GM23338 (cell line): Measurements from ENCODE around the gene GZMB. TPM values are rescaled to one million over a fixed set of nuclear protein-coding genes. Genes with fewer than 3 reads are reported as not detected.

Source experiments
- ATAC-seq: fragments of 200-7000 bp; cut with Tn5 transposase; 3 replicates; pipeline ENCODE4 v1.9.1; 2020
- DNase-seq: peaks from one replicate; pipeline ENCODE4 v3.0.0-alpha.2; 2015; ENCODE audit warnings: low spot score
- H2AFZ ChIP-seq: fragments of 200-600 bp; sonication (generic); 2 replicates; pipeline ENCODE4 v1.8.0; 2016; ENCODE audit warnings: antibody characterized with exemption, mild to moderate bottlenecking, moderate library complexity
- H3F3A ChIP-seq: fragments of 200-600 bp; sonication (generic); replicated peaks from 2 replicates; pipeline ENCODE4 v1.8.0; 2017; ENCODE audit warnings: antibody characterized with exemption, mixed run types, low read depth
- H3K27ac ChIP-seq: fragments of 200-600 bp; sonication (generic); 2 replicates; pipeline ENCODE4 v1.6.1; 2016; ENCODE audit warnings: low read depth
- H3K27me3 ChIP-seq: fragments of 200-600 bp; sonication (generic); 2 replicates; pipeline ENCODE4 v1.8.0; 2016; ENCODE audit warnings: mild to moderate bottlenecking, mixed run types, moderate library complexity; ENCODE audit not compliant: insufficient read depth
- H3K36me3 ChIP-seq: fragments of 200-600 bp; sonication (generic); 2 replicates; pipeline ENCODE4 v1.8.0; 2016; ENCODE audit warnings: mild to moderate bottlenecking; ENCODE audit not compliant: insufficient read depth
- H3K4me1 ChIP-seq: fragments of 200-600 bp; sonication (generic); 2 replicates; pipeline ENCODE4 v1.8.0; 2016; ENCODE audit warnings: mild to moderate bottlenecking, moderate library complexity; ENCODE audit not compliant: insufficient read depth
- H3K4me2 ChIP-seq: fragments of 200-600 bp; sonication (generic); 2 replicates; pipeline ENCODE4 v1.7.1; 2017; ENCODE audit warnings: mixed run types
- H3K4me3 ChIP-seq: fragments of 200-600 bp; sonication (generic); 2 replicates; pipeline ENCODE4 v1.6.1; 2016; ENCODE audit warnings: mixed run types
- H3K79me2 ChIP-seq: fragments of 200-600 bp; sonication (generic); replicated peaks from 2 replicates; pipeline ENCODE4 v1.8.0; 2017; ENCODE audit warnings: mild to moderate bottlenecking; ENCODE audit not compliant: insufficient read depth
- H3K9me2 ChIP-seq: fragments of 200-600 bp; sonication (generic); 2 replicates; pipeline ENCODE4 v1.8.0; 2017; ENCODE audit not compliant: insufficient read depth
- H4K20me1 ChIP-seq: fragments of 200-600 bp; sonication (generic); replicated peaks from 2 replicates; pipeline ENCODE4 v1.8.0; 2017; ENCODE audit warnings: mild to moderate bottlenecking; ENCODE audit not compliant: insufficient read depth
- H3K27ac Mint-ChIP-seq: 2 replicates; pipeline ENCODE4 v1.8.0; 2020; ENCODE audit warnings: inconsistent platforms, mild to moderate bottlenecking, moderate library complexity, mixed read lengths
- H3K27me3 Mint-ChIP-seq: 3 replicates; pipeline ENCODE4 v1.8.0; 2022; ENCODE audit warnings: low read depth, mild to moderate bottlenecking, moderate library complexity, mixed read lengths, inconsistent platforms; ENCODE audit not compliant: insufficient read depth, poor library complexity
- H3K36me3 Mint-ChIP-seq: 3 replicates; pipeline ENCODE4 v1.8.0; 2021; ENCODE audit warnings: low read depth, mild to moderate bottlenecking, inconsistent platforms, moderate library complexity, mixed read lengths
- H3K4me1 Mint-ChIP-seq: 3 replicates; pipeline ENCODE4 v1.8.0; 2020; ENCODE audit warnings: mild to moderate bottlenecking, inconsistent platforms, mixed read lengths
- H3K4me3 Mint-ChIP-seq: 3 replicates; pipeline ENCODE4 v1.8.0; 2021; ENCODE audit warnings: moderate library complexity, mild to moderate bottlenecking, inconsistent platforms, mixed read lengths
- H3K9me3 Mint-ChIP-seq: 3 replicates; pipeline ENCODE4 v1.8.0; 2020; ENCODE audit warnings: moderate library complexity, mild to moderate bottlenecking, inconsistent platforms, mixed read lengths
- CREB1 ChIP-seq: fragments of 250-450 bp; sonication (Bioruptor Pico); IDR thresholded peaks from 2 replicates; pipeline ENCODE4 v1.5.0; 2020; ENCODE audit warnings: low read depth, mild to moderate bottlenecking, moderate library complexity
- CTCF ChIP-seq, 2 experiments: fragments of 200-600 bp in 1 of 2; sonication (generic) in 1 of 2; conservative IDR thresholded peaks; 2 replicates each; pipeline versions ENCODE4 v1.5.1 to v1.6.1; 2016 to 2017; ENCODE audit warnings: antibody characterized with exemption in 2 of 2, low read depth in 2 of 2, mild to moderate bottlenecking in 2 of 2, moderate library complexity in 1 of 2
- EZH2 ChIP-seq: fragments of 200-600 bp; sonication (generic); IDR thresholded peaks from one replicate; pipeline ENCODE4 v1.8.0; 2017; ENCODE audit warnings: antibody characterized with exemption, mild to moderate bottlenecking, low read depth; ENCODE audit not compliant: unreplicated experiment
- EZH2phosphoT487 ChIP-seq: fragments of 200-600 bp; sonication (generic); IDR thresholded peaks from one replicate; pipeline ENCODE4 v1.8.1; 2018; ENCODE audit warnings: antibody characterized with exemption; ENCODE audit not compliant: unreplicated experiment
- JUNB ChIP-seq: IDR thresholded peaks from one replicate; pipeline ENCODE4 v1.6.1; 2016; ENCODE audit warnings: antibody characterized with exemption; ENCODE audit not compliant: unreplicated experiment
- NANOG ChIP-seq: IDR thresholded peaks from 2 replicates; pipeline ENCODE4 v1.6.1; 2016; ENCODE audit warnings: antibody characterized with exemption, borderline replicate concordance
- POLR2AphosphoS5 ChIP-seq: IDR thresholded peaks from 2 replicates; pipeline ENCODE4 v1.6.1; 2016; ENCODE audit warnings: antibody characterized with exemption, low read depth
- REST ChIP-seq: IDR thresholded peaks from one replicate; pipeline ENCODE4 v1.6.1; 2018; ENCODE audit warnings: antibody characterized with exemption; ENCODE audit not compliant: unreplicated experiment
- STAT1 ChIP-seq: IDR thresholded peaks from one replicate; pipeline ENCODE4 v1.6.1; 2016; ENCODE audit warnings: antibody characterized with exemption; ENCODE audit not compliant: unreplicated experiment
- ZNF114 ChIP-seq: fragments of 250-450 bp; sonication (Bioruptor Pico); IDR thresholded peaks from 2 replicates; pipeline ENCODE4 v1.5.0; 2020; ENCODE audit warnings: mild to moderate bottlenecking, moderate library complexity
- ZNF331 ChIP-seq: fragments of 250-450 bp; sonication (Bioruptor Pico); IDR thresholded peaks from 2 replicates; pipeline ENCODE4 v1.5.0; 2020; ENCODE audit warnings: low read depth, mild to moderate bottlenecking, moderate library complexity
- polyA plus RNA-seq: library from polyadenylated mRNA; unstranded; fragments of >200 nt; fragmentation: Nextera tagmentation; extraction: Ambion mirVana; gene quantifications from 2 replicates; pipeline ENCODE4 v1.2.1, GENCODE V29; 2016
- total RNA-seq: library from RNA; depleted of rRNA; stranded (reverse); fragments of >200 nt; shearing (Covaris generic); gene quantifications from 2 replicates; pipeline ENCODE4 v1.2.3, GENCODE V29; 2014
- TF ChIP-seq, protein P1 (sequence below): IDR thresholded peaks from 2 replicates; pipeline ENCODE4 v1.6.1; 2016; ENCODE audit warnings: antibody characterized with exemption
- TF ChIP-seq, protein P2 (sequence below): fragments of 250-450 bp; sonication (Bioruptor Pico); IDR thresholded peaks from 2 replicates; pipeline ENCODE4 v1.5.0; 2020; ENCODE audit warnings: mild to moderate bottlenecking, moderate library complexity

Gene GZMB
- total and polyA plus RNA-seq, 2 experiments from 2014 or later = not detected

- H2AFZ ChIP-seq = no peak overlapping the region
- H3K4me1 Mint-ChIP-seq = peaks cover 2% of the 10 kb centered on the region; the same call in 2 of the 3 replicates
Measured at GRCh38 chr14:24607081-24607480, 26.9 kb downstream of the GZMB start.

More at GRCh38 chr14:24607081-24607480, 26.9 kb downstream of the GZMB start:
- H3K9me2 ChIP-seq = peaks cover 5% of the 10 kb centered on the region; the same call in 1 of the 2 replicates
- H4K20me1 ChIP-seq = no peaks in the 10 kb centered on the region
- H3K27ac ChIP-seq = no peak overlapping the region
- no peak overlapping the region for H3K27ac Mint-ChIP-seq
- no peaks in the 10 kb centered on the region for H3K27me3 ChIP-seq
- H3K36me3 ChIP-seq = no peaks in the 10 kb centered on the region
- TF ChIP-seq JUNB (no peak), STAT1 (no peak), POLR2AphosphoS5 (no peak), NANOG (no peak), REST (no peak), EZH2phosphoT487 (no peak), CREB1 (CRISPR knock-in tag) (no peak), ZNF331 (no peak), ZNF114 (CRISPR knock-in tag) (no peak), EZH2 (no peak), CTCF (conservative IDR thresholded peaks at IDR 0.05; ENCODE audit: low read depth in 2 of 2) (no peak)
- TF ChIP-seq, protein P1, sequence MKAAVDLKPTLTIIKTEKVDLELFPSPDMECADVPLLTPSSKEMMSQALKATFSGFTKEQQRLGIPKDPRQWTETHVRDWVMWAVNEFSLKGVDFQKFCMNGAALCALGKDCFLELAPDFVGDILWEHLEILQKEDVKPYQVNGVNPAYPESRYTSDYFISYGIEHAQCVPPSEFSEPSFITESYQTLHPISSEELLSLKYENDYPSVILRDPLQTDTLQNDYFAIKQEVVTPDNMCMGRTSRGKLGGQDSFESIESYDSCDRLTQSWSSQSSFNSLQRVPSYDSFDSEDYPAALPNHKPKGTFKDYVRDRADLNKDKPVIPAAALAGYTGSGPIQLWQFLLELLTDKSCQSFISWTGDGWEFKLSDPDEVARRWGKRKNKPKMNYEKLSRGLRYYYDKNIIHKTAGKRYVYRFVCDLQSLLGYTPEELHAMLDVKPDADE = no peak
- TF ChIP-seq, protein P2, sequence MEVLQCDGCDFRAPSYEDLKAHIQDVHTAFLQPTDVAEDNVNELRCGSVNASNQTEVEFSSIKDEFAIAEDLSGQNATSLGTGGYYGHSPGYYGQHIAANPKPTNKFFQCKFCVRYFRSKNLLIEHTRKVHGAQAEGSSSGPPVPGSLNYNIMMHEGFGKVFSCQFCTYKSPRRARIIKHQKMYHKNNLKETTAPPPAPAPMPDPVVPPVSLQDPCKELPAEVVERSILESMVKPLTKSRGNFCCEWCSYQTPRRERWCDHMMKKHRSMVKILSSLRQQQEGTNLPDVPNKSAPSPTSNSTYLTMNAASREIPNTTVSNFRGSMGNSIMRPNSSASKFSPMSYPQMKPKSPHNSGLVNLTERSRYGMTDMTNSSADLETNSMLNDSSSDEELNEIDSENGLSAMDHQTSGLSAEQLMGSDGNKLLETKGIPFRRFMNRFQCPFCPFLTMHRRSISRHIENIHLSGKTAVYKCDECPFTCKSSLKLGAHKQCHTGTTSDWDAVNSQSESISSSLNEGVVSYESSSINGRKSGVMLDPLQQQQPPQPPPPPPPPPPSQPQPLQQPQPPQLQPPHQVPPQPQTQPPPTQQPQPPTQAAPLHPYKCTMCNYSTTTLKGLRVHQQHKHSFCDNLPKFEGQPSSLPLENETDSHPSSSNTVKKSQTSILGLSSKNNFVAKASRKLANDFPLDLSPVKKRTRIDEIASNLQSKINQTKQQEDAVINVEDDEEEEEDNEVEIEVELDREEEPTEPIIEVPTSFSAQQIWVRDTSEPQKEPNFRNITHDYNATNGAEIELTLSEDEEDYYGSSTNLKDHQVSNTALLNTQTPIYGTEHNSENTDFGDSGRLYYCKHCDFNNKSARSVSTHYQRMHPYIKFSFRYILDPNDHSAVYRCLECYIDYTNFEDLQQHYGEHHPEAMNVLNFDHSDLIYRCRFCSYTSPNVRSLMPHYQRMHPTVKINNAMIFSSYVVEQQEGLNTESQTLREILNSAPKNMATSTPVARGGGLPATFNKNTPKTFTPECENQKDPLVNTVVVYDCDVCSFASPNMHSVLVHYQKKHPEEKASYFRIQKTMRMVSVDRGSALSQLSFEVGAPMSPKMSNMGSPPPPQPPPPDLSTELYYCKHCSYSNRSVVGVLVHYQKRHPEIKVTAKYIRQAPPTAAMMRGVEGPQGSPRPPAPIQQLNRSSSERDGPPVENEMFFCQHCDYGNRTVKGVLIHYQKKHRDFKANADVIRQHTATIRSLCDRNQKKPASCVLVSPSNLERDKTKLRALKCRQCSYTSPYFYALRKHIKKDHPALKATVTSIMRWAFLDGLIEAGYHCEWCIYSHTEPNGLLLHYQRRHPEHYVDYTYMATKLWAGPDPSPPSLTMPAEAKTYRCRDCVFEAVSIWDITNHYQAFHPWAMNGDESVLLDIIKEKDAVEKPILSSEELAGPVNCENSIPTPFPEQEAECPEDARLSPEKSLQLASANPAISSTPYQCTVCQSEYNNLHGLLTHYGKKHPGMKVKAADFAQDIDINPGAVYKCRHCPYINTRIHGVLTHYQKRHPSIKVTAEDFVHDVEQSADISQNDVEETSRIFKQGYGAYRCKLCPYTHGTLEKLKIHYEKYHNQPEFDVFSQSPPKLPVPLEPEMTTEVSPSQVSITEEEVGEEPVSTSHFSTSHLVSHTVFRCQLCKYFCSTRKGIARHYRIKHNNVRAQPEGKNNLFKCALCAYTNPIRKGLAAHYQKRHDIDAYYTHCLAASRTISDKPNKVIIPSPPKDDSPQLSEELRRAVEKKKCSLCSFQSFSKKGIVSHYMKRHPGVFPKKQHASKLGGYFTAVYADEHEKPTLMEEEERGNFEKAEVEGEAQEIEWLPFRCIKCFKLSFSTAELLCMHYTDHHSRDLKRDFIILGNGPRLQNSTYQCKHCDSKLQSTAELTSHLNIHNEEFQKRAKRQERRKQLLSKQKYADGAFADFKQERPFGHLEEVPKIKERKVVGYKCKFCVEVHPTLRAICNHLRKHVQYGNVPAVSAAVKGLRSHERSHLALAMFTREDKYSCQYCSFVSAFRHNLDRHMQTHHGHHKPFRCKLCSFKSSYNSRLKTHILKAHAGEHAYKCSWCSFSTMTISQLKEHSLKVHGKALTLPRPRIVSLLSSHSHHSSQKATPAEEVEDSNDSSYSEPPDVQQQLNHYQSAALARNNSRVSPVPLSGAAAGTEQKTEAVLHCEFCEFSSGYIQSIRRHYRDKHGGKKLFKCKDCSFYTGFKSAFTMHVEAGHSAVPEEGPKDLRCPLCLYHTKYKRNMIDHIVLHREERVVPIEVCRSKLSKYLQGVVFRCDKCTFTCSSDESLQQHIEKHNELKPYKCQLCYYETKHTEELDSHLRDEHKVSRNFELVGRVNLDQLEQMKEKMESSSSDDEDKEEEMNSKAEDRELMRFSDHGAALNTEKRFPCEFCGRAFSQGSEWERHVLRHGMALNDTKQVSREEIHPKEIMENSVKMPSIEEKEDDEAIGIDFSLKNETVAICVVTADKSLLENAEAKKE (CRISPR knock-in tag) = no peak
- H3K4me1 ChIP-seq = no peaks in the 10 kb centered on the region
- peaks cover 7% of the 10 kb centered on the region for H3K27me3 Mint-ChIP-seq
- H3K4me3 ChIP-seq = no peak overlapping the region
- H3K4me2 ChIP-seq = no peak overlapping the region
- no peak for ATAC-seq
- no peak overlapping the region for H3K4me3 Mint-ChIP-seq
- H3K79me2 ChIP-seq = no peaks in the 10 kb centered on the region
- no peaks in the 10 kb centered on the region for H3F3A ChIP-seq
- H3K36me3 Mint-ChIP-seq = no peaks in the 10 kb centered on the region
- H3K9me3 Mint-ChIP-seq = no peaks in the 10 kb centered on the region; the same call in 1 of the 3 replicates
- no peak for DNase-seq
